Iris pigment epithelial cell (primary cell): ENCODE measurements around the gene FRAT1.
A peak's percentile ranks its signal among the peaks of the same experiment; 100 is the strongest.

Experiments used
- DNase-seq: peaks from one replicate; pipeline ENCODE4 v3.0.0-alpha.2; 2011; ENCODE audit warnings: low read depth

Gene FRAT1

DNA sequence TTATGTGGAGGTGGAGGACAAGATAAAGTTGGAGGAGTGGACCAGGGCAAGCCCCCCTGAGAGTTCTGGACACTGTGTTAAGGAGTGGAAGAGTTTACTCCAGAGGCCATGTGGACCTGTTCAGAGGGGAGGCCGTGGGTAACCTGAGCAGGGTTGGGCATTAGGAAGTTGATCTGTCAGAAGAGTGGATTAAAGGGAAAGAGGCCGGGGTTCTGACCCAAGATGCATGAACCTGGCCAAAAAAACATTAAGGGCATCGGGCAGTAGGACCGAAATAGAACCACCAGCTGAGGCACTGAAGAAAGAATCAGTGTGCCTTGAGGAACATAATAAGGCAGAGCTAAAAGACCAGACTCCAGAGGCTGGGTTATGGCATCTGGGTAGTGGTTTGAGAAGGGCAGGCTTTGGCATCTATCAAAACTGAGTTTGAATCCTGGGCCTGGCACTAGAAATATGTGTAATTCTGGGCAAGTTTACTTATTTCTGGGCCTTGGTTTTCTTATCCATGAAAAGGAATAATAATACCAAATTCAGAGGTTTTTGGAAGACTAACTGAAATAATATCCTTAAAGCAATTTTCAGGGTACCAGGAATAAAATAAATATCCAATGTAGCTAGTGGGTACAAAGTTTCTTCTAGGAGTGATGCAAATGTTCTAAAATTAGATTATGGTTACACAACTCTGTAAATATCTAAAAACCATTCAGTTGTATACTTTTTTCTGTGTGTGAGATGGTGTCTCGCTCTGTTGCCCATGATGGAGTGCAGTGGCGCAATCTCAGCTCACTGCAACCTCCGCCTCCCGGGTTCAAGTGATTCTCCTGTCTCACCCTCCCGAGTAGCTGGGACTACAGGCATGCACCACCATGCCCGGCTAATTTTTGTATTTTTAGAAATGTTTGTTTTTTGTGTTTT, 10.9 kb upstream of the FRAT1 start:
- no peak for DNase-seq

DNA sequence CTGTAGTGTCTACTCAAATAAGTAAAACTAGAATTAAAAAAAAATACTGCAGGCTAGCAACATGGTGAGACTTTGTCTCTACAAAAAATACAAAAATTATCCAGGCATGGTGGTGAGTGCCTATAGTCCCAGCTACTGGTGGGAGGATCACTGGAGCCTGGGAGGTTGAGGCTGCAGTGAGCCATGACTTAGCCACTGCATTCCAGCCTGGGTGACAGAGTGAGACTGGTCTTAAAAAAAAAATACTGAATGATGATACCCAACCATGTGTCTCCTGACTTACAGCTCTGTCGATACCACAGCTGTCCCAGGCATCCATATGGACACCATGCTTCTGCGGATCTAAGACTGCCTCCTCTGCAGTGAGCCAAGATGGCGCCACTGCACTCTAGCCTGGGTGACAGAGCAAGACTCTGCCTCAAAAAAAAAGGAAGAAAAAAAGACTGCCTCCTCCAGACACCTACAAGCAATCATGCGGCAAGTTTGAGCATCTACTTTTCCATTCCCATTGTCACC, 7.9 kb upstream of the FRAT1 start:
- DNase-seq, result no peak

DNA sequence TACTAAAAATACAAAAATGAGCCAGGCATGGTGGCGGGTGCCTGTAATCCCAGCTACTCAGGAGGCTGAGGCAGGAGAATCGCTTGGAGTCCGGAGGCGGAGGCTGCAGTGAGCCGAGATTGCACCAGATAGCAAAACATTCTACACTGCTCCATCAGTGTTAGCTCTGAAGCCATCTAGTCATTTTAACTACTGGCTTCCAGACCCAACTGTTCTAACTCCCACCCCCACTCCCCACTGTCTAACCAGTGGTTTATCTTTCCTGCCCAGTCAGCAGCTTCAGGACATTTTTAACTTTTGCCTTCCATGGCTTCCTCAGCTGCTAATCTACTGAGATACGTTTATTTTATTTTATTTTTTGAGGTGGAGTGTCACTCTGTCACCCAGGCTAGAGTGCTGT, 6.2 kb upstream of the FRAT1 start:
- DNase-seq, result no peak

DNA sequence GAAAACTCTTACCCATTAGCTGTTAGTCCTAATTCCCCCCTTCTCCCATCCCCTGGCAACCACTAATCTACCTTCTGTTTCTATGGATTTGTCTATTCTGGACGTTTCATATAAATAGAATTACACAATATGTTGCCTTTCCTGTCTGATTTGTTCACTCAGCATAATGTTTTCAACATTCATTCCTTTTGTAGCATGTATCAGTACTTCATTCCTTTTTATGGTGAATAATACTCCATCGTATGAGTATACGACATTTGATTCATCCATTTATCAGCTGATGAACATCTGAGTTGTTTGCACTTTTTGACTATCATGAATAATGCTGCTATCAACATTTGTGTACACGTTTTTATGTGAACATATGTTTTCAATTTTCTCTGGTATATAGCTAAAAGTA, 4.4 kb upstream of the FRAT1 start:
- no peak for DNase-seq

DNA sequence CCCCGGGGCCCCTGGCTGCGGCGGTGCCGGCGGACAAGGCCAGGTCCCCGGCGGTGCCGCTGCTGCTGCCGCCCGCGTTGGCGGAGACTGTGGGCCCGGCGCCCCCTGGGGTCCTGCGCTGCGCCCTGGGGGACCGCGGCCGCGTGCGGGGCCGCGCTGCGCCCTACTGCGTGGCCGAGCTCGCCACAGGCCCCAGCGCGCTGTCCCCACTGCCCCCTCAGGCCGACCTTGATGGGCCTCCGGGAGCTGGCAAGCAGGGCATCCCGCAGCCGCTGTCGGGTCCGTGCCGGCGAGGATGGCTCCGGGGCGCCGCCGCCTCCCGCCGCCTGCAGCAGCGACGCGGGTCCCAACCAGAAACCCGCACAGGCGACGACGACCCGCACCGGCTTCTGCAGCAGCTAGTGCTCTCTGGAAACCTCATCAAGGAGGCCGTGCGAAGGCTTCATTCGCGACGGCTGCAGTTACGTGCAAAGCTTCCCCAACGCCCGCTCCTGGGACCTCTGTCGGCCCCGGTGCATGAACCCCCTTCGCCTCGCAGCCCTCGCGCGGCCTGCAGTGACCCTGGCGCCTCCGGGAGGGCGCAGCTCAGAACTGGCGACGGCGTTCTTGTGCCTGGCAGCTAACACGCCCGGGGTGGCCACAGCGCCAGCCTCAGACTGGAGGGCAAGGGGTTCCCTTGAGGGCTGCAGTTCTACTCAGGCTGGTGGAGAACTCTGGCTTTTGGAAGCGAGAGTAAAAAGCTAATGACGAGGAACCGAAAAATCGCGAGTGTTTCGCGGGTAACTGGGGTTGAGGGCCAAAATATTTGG, 804 bp downstream of the FRAT1 start:
- DNase-seq, result peak; percentile 23

DNA sequence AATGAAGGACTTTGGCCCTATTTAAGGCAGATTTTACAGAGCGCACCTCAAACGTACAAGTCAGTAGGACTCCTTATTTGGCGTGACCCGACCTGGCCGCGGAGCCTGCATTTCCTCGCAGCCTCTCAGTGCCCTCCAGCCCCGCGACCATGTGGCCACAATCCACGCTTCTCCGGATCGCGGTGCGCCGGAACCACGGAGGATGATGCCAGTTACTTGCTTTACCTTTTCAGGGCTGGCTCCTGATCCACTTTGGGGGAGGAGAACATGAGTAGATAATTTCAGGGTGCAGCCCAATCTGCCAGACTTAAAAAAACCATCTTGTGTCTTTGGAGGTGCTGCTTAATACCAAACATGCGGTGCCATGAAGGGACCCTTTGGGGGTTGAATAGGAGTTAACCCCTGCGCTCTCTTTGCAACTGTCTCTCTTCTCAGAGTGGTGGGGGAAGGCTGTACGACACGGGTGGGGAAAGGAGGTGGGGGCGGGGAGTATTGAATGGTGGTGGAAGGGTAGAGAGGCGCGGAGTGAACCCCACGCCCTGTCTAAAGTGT, 1.5 kb downstream of the FRAT1 start:
- no peak for DNase-seq

DNA sequence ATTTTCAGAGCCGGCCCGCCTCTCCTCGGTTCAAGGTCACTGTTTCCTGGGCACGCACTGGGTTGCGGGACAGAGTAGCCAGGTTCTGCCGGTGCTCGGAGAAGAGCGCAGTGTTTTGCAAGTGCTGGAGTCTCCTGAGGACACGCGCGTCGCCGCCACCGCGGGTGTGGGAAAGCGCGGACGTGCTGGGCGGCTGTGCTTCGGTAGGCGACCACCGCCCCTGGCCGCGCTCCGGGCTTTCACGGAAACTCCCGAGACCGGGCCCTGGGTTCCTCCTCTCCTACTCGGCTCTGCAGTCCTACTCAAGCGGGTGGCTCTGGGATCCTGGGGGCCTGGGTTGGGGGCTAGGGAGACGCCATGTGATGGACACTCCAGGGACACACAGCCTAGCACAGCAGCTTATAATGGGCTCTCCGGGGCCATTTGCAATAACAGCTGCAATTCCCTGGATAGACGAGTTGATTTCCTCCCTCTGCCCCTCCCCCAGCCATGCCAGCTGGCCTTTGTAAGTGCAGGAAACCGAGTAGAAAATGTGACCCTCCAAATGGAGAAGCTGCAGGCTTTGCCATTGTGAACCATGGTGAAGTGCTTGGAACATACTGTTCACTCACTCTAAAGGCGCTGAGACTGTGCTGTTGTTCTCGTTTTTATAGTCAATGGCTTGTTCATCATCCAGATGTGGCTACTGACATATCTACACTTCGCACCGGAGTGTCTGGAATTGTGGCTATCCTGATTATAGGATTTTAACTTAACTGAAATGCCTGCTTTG, 2.1 kb downstream of the FRAT1 start:
- DNase-seq, result no peak

DNA sequence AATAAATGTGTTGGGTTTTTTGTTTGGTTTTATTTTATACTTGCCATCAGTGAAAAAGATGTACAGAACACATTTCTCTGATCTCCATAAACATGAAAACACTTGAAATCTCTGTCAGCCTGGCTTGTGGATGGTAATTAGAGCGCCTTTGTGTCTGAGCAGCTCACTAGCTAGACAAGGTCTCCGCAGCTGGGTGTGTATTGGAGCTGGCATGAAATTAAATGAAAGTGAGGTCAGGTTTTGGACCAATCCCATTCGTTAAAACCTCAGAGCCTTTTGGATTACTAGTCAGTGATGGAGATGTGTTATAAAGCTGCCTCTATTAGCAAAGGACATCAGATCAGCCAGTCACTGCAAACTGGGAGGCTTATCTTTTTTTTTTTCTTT, 2.7 kb downstream of the FRAT1 start:
- no peak for DNase-seq

DNA sequence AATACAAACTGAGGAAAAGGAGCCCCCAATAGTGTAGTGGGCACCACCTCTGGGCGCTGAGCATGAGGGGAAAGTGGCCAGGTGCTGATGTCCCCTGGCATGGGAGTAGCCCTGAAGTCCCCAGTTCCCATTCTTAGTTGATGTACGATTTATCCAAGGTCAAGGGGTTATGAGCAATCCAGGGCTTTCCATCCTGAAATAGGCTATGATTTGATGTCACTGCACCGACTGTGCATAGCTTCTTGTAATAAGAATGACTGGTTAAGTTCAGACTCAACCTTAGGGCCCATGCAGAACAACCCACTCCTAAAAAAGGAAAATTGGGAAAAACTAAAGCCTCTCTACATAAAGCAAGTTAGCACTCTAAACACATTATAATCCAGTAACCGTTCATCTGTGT, 4.4 kb downstream of the FRAT1 start:
- DNase-seq, result no peak

DNA sequence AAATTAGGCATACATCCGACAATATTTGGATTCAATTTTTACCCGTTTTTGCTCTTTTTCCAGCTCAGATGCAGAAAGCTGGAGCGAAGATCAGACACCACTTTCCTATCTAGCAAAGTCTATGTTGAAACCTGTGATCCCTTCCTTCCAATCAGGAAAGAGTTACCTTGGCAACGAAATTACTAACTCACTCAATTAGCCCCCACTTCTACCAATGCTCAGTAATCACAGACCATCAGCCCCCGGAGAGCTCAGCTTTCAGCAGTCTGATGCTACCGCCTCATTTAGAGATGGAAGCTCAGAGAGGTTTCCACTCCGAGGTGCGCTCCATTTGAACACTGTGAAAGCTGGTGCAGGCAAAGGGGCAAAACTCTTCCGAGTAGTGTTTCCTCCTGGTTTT, 6.7 kb downstream of the FRAT1 start:
- no peak for DNase-seq

DNA sequence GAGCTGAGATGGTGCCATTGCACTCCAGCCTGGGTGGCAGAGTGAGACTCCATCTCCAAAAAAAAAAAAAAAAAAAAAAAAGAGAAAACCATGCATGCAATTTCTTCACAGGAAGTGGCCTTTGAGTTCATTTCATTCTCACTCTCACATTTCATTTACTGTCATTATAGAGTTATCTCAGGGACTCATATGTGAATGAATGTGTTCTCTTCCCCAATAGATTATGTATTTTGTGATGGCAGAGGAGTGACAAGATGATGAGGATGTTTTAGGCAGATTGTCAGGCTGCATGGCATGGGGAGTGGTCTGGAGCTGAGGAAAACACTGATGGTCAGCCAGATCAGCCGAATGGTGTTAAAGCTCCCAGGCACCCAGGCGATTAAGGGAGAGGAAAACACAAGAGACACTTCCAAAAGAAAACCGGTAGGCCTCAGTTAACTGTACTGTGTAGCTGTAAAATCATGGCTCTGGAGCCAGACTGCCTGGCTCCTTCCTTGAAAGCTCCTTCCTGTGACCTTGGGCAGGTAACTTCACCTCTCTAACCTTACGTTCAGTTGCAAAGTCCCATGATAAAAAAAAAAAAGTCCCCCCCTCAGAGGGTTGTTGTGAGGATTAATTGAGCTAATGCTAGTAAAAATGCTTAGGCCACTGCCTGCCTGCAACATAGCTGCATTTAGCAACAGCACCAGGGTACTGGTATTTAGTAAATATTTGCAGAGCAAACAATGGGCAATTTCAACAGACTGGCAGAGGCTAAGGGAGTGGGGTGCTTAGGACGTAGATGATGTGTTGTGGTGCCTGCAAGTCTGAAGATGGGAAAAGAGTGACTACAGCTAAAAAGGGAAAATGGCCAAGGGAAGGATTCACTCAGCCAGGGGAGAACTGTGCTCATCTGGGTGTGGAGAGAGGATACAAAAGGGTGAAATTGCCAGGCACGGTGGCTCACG, 8.6 kb downstream of the FRAT1 start:
- DNase-seq, result no peak

DNA sequence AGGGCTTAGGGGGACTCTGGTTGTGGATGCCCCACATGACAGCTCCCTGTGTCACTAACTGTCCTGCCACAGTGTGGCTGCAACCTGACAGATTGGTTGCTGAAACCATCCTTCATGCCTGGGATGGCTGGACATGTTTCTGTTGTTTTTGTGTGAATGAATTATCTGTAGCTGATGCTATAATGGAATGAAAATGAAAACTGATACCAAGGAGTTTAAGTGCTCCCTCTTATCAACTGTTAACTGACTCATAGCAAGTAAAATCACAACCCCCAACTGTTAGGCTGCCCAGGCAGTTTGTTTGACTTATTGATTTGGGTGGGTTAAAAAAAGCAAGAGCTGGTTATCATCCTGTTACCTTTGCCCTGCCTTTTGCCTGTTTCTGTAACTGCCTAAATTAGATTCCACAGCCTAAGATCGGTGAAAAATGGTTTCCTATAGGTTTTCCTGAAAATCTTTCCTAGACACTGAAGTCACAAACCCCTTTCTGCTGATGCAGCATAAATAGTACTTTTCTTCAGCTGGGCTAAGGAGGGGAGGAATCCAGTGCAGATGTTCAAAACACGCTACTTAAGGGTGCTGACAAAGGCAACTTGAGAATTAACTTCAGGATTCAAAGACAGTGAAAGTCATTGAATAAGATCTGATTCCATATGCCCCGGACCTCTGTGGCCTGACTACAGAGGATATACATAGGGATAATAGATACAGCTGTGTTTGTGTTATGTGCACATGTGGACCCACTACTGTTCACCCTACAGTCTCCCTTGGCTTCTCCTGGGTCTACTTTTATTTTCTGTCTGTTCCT, 9.8 kb downstream of the FRAT1 start:
- DNase-seq, result no peak

DNA sequence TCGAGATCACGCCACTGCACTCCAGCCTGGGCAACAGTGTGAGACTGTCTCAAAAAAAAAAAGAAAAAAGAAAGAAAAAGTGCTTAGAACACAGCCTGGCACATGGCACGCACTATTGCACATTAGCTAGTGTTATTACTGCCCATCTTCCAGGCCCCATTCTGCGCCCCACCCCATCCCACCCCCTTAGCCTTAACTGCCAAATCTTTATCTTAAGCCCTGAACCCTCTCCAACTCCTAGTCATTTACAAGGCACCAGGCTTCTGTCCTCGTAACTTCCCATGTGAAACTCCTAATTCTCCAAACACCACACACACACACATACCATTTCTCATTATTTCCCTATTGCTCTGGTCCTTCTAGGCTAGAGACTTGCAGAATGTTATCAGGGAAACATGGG, 10.7 kb downstream of the FRAT1 start:
- DNase-seq, result no peak

DNA sequence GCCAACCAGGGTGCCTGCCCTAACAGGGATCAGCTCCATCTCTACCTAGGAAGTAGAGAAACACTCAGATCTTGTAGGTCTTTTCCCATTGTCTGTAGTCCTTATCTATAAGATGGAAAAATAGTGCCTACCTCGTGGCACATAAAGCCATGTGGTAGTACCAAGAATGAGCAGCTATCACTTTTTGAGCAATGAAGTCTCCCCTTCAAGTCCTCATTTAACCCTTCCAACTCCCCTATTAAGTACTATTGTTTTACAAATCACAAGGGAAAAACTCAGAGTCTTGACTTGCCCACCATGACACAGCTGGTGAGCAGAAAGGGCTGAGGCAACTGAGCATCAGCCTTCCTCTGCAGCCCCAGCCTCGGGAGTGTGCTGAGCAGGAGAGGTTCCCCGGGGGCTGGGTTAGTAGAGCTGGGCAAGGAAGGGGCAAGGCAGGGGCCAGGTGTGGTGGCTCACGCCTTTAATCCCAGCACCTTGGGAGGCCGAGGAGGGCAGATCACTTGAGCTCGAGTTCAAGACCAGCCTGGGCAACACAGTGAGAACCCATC, 12.2 kb downstream of the FRAT1 start:
- DNase-seq, result no peak

DNA sequence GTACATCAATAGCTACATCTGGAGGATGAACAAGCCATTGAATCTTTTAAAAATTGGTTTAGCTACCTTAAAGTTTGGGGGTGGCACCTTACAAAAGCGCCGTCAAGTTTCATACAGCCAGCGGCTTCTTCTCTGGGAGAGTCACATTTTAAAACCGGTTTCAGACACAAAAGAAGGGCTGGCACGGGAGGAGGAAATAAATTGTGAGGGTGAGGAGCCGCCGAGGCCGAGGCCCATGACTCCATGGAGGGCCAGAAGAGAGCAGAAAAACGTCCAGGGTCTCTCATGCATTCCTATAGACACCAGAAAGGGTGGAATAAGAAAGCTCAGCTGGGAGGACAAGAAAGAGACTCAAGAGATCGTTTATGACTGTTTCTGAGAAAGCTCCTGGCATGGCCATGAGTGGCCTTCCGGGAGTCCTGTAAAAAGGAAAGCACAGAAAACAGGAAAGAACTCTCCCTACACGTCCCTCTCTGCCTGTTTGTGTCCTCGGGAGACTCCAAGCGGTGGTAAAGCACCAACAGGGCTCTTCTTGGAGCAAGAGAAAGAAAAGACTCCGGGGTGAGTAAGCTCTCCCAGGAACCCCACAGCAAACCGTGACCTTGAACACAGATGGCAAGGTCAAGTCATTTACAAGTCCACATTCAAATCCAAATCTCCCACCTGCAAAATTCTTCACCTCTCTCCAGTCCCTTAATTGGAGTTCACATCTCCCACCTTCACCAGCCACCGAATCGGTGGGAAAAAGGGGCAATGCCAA, 13.7 kb downstream of the FRAT1 start:
- peak; percentile 78 for DNase-seq

DNA sequence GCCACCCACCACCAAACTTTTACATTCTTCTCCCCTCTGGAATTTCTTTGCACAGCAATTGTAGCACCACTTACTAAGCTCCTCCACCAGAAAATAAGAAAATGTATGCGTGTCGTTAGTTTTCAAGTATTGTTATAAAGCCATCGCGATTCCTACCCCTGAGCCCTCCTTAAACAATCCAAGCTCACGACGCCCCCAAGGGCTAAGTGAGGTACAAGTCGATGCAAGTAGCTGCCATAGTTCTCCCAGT, 14.2 kb downstream of the FRAT1 start:
- DNase-seq, result no peak

DNA sequence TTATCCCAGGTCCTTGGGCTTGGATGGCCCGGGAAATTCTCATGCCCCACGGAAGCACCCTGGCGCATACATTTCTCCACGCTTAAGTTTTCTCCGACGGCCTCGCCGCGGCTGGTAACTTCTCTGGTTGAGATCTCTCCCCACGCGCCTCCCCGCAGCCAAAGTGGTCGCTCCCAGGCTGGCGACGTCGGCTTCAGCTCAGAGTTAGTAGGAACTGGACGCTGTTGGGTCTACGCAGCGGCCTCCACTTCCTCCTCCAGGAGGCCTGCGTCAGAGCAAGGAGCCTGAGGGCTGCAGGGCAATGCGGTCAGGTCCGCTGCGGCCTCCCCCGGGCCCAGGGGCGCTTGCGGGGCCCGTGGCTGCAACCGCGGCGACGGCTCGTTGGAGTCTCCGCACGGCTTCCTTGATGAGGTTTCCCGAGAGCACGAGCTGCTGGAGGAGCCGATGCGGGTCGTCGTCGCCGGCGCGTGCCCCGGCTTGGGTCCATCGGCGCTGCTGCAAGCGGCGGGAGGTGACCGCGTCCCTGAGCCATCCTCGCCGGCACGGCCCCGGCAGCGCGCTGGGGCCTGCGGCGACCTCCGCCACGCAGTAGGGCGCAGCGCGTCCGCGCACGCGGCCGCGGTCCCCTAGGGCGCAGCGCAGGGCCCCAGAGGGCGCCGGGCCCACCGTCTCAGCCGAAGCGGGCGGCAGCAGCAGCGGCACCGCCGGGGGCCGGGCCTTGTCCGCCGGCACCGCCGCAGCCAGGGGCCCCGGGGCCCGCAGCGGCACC, 14.7 kb downstream of the FRAT1 start:
- peak; percentile 69 for DNase-seq

DNA sequence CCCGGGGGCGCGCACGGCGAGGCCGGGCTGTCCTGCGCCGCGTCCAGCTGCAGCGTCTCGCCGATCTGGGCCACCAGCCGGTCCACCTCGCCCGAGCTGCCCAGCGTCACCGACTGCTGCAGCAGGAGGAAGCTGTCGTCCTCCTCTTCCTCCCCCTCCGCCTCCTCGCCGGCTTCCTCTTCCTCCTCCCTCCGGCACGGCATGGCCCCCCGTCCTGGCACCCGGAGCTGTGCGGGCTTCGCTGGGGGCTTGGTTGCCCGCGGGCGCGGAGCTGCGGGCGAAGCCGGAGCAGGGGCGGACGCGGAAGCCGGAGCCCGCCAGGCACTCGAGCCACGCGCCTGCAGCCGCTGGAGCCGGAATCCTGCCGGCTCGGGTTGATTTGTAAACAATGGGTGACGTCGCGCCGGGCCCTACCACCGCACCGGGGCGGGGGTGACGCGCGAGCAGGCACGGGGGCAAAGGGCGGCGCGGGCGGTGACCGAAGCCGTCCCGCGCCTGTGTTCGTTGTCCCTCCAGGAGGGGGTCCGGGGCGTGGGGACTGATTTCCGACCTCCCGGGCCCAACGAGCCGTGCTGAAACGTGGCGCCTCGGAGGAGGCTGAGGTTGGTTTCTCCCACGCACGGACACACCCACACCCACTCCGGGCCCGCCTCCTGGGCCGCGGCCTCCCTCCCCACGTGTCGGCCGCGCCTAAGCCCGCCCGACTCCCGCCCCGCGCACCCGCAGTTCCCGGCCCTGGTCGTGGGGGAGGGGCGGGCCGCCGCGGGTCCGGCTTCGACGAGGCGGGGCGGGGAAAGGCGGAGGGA, 15.5 kb downstream of the FRAT1 start, which contains the start of gene FRAT2:
TSS of gene FRAT2 (minus strand) at position 360 of the 806 bp plus-strand sequence. CDS start at position 203, 157 bp downstream.
- peak; percentile 92 for DNase-seq
